ENCODE results near the gene TUT4.

Gene TUT4

GRCh38 chr1:52427152-52427551 is 125.7 kb downstream of the TUT4 start:
- no peak overlapping the region for H2AFZ ChIP-seq (ENCODE audit: low read depth, low read length)
- no peak overlapping the region for H3K9ac ChIP-seq (ENCODE audit: low read length)
- no peaks in the 10 kb centered on the region for H4K20me1 ChIP-seq (ENCODE audit: insufficient read depth, low read length)
- no peak overlapping the region for H3K4me2 ChIP-seq (ENCODE audit: low read length)
- H3K4me3 ChIP-seq (ENCODE audit: low read length) = no peak overlapping the region
- peaks cover 10% of the 10 kb centered on the region for H3K36me3 ChIP-seq (replicated peaks; ENCODE audit: low read depth, low read length)
- no peaks in the 10 kb centered on the region for H3K27me3 ChIP-seq (ENCODE audit: low read depth, low read length)
- no peaks in the 10 kb centered on the region for H3K4me1 ChIP-seq (ENCODE audit: low read length)
- H3K79me2 ChIP-seq (ENCODE audit: low read length) = no peaks in the 10 kb centered on the region
- TF ChIP-seq EZH2phosphoT487 (IDR thresholded peaks at IDR 0.05; ENCODE audit: low read depth) = no peak
- TF ChIP-seq, protein P1, sequence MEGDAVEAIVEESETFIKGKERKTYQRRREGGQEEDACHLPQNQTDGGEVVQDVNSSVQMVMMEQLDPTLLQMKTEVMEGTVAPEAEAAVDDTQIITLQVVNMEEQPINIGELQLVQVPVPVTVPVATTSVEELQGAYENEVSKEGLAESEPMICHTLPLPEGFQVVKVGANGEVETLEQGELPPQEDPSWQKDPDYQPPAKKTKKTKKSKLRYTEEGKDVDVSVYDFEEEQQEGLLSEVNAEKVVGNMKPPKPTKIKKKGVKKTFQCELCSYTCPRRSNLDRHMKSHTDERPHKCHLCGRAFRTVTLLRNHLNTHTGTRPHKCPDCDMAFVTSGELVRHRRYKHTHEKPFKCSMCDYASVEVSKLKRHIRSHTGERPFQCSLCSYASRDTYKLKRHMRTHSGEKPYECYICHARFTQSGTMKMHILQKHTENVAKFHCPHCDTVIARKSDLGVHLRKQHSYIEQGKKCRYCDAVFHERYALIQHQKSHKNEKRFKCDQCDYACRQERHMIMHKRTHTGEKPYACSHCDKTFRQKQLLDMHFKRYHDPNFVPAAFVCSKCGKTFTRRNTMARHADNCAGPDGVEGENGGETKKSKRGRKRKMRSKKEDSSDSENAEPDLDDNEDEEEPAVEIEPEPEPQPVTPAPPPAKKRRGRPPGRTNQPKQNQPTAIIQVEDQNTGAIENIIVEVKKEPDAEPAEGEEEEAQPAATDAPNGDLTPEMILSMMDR (IDR thresholded peaks at IDR 0.05; ENCODE audit: low read depth, low read length) = no peak
- H3K27ac ChIP-seq (ENCODE audit: low read length) = no peak overlapping the region
- H3K9me3 ChIP-seq (ENCODE audit: insufficient read depth, low read length) = no peaks in the 10 kb centered on the region

DNA sequence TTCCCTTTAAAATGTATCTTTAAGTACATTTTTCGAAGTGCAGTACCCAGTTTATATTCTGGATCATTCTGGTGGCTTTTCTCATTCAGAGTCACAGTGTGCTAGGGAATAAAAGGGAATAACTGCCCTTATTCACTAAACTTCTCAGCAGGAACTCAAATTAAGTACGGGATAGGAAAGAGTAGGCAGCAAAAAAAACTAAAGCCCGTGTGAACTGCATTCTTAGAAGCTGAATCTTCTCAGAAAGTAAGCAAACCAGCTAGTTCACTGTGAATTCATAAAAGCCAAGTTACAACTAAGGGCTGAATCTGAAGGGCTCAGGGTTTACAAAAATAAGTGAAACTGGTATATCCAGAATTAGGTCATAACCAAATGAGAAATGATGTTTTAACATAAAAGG is 126.5 kb downstream of the TUT4 start:
- H3K36me3 ChIP-seq (replicated peaks; ENCODE audit: low read depth, low read length) = peaks cover 10% of the 10 kb centered on the region
- H3K9me3 ChIP-seq (ENCODE audit: insufficient read depth, low read length) = no peaks in the 10 kb centered on the region
- no peak overlapping the region for H2AFZ ChIP-seq (ENCODE audit: low read depth, low read length)
- no peak overlapping the region for H3K4me3 ChIP-seq (ENCODE audit: low read length)
- H3K4me1 ChIP-seq (ENCODE audit: low read length) = no peaks in the 10 kb centered on the region
- no peak overlapping the region for H3K27ac ChIP-seq (ENCODE audit: low read length)
- H4K20me1 ChIP-seq (ENCODE audit: insufficient read depth, low read length) = no peaks in the 10 kb centered on the region
- H3K79me2 ChIP-seq (ENCODE audit: low read length) = no peaks in the 10 kb centered on the region
- no peak overlapping the region for H3K4me2 ChIP-seq (ENCODE audit: low read length)
- no peak overlapping the region for H3K9ac ChIP-seq (ENCODE audit: low read length)
- TF ChIP-seq, protein P1 (IDR thresholded peaks at IDR 0.05; ENCODE audit: low read depth, low read length) = no peak
- no peak for TF ChIP-seq EZH2phosphoT487 (IDR thresholded peaks at IDR 0.05; ENCODE audit: low read depth)
- no peaks in the 10 kb centered on the region for H3K27me3 ChIP-seq (ENCODE audit: low read depth, low read length)

DNA sequence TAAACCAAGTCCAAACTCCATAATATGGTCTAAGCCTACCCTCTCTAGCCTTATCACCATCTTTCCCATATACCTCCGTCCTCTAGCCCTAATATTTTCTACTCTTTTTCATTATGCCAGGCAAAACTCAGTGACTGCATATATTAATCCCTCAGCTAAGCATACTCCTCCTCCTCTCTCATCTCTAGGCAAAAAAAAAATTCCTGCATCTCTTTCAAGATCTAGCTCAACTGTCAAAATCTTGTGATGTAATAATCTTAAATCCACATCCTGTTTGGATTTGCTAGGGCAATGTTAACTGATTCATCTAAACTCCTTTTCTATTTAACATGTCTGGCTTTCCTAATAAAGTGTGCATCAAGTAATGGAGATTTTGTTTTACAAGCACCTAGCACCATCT is 128.1 kb downstream of the TUT4 start:
- H3K27ac ChIP-seq (ENCODE audit: low read length) = no peak overlapping the region
- H3K9me3 ChIP-seq (ENCODE audit: insufficient read depth, low read length) = no peaks in the 10 kb centered on the region
- no peaks in the 10 kb centered on the region for H3K4me1 ChIP-seq (ENCODE audit: low read length)
- no peaks in the 10 kb centered on the region for H3K27me3 ChIP-seq (ENCODE audit: low read depth, low read length)
- H3K9ac ChIP-seq (ENCODE audit: low read length) = no peak overlapping the region
- peaks cover 6% of the 10 kb centered on the region for H3K36me3 ChIP-seq (replicated peaks; ENCODE audit: low read depth, low read length)
- no peak overlapping the region for H2AFZ ChIP-seq (ENCODE audit: low read depth, low read length)
- TF ChIP-seq, protein P1 (IDR thresholded peaks at IDR 0.05; ENCODE audit: low read depth, low read length) = no peak
- no peak for TF ChIP-seq EZH2phosphoT487 (IDR thresholded peaks at IDR 0.05; ENCODE audit: low read depth)
- no peak overlapping the region for H3K4me3 ChIP-seq (ENCODE audit: low read length)
- H4K20me1 ChIP-seq (ENCODE audit: insufficient read depth, low read length) = no peaks in the 10 kb centered on the region
- no peaks in the 10 kb centered on the region for H3K79me2 ChIP-seq (ENCODE audit: low read length)
- H3K4me2 ChIP-seq (ENCODE audit: low read length) = no peak overlapping the region

DNA sequence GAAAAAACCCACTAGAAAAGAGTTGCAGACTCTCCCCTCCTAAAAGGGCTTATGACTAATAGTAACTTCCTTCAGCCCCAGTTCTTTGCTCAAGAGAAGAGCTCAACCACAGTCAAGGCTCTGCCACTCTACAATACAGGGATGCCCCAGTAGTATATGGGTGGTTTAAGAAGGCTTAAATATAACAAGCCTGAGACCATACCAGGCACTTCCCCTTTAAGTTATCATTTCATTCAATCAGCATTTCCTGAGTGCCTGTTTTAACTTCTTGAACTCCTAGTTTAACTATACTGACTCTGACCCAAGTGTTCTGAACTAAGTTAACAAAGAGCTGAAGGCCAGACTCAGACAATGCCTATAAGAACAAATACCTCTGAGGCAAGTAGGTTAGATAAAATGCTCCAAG is 128.7 kb downstream of the TUT4 start:
- Histone ChIP-seq H3K27me3 (ENCODE audit: low read depth, low read length) (no peaks in the 10 kb centered on the region), H3K79me2 (ENCODE audit: low read length) (no peaks in the 10 kb centered on the region), H3K36me3 (replicated peaks; ENCODE audit: low read depth, low read length) (peaks cover 9% of the 10 kb centered on the region), H3K9me3 (ENCODE audit: insufficient read depth, low read length) (no peaks in the 10 kb centered on the region), H3K4me1 (ENCODE audit: low read length) (no peaks in the 10 kb centered on the region), H4K20me1 (ENCODE audit: insufficient read depth, low read length) (no peaks in the 10 kb centered on the region), H3K9ac (ENCODE audit: low read length) (no peak overlapping the region), H2AFZ (ENCODE audit: low read depth, low read length) (no peak overlapping the region), H3K4me2 (ENCODE audit: low read length) (no peak overlapping the region), H3K27ac (ENCODE audit: low read length) (no peak overlapping the region), H3K4me3 (ENCODE audit: low read length) (no peak overlapping the region)
- no peak for TF ChIP-seq EZH2phosphoT487 (IDR thresholded peaks at IDR 0.05; ENCODE audit: low read depth)
- TF ChIP-seq, protein P1 (IDR thresholded peaks at IDR 0.05; ENCODE audit: low read depth, low read length) = no peak

Measured in OCI-LY3 (cell line).